ENCODE results near the gene ZFP1. TPM values are rescaled to one million over a fixed set of nuclear protein-coding genes. Genes with fewer than 3 reads are reported as not detected.
"Not testable (repeated sequence)": the region's sequence is repeated elsewhere in the genome, so short reads cannot be mapped to it uniquely, and the experiment has no call there.

Gene ZFP1
- total RNA-seq, 8 experiments from 2014 or later = 3.4 to 33.6 (median 22.6) TPM

DNA sequence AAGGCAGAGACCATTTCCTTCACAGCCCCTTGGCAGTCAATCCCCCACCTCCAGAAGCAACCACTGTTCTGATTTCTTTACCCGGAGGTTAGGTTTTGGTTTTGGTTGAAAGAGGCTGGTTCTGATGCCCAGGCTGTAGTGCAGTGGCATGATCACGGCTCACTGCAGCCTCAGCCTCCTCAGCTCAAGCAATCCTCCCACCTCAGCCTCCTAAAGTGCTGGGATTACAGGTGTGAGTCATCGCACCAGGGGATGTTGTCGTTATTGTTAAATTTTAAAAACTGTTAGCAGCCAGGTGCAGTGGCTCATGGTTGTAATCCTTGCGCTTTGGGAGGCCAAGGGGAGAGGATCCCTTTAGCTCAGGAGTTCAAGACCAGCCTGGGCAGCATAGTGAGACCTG is 61.6 kb downstream of the ZFP1 start:
- in situ Hi-C loops (cut with MboI; ENCODE audit: low pct_unique_long_range_greater_than_20kb in 2 of 9, low sequenced_read_pairs in 9 of 9, unreplicated experiment in 9 of 9) = loop anchor here in 7 of 9 experiments (10.0 to 25.0 kb wide), 4 partner anchors 177 to 1952 kb away; no protein-coding TSS in a partner anchor
- no peak overlapping the region for H3K4me3 ChIP-seq
- no peak overlapping the region for H3K27ac ChIP-seq
- no peaks in the 10 kb centered on the region for H3K4me1 ChIP-seq (replicated peaks in 1 of 2)
- ATAC-seq (replicated peaks in 6 of 8) = no peak
- WGBS, 10 experiments = 43 to 100% (median 77%) methylated on average over 1 to 4 of the region's 5 CpGs; no CpG with 5 or more reads in 2 of the 10 experiments

DNA sequence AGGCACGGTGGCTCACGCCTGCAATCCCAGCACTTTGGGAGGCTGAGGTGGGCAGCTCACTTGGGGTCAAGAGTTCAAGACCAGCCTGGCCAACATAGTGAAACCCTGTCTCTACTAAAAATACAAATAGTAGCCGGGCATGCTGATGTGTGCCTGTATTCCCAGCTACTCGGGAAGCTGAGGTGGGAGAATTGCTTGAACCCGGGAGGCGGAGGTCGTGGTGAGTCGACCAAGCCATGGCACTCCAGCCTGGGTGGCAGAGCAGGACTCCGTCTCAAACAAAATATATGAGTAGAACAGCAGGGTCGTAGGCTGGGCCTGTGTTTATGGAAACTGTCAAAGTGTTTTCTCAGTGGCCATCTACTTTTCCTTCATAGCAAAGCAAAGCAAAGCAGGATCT is 63.0 kb downstream of the ZFP1 start:
- ATAC-seq (replicated peaks in 6 of 8); H3K4me3 ChIP-seq; H3K4me1 ChIP-seq (replicated peaks in 1 of 2); H3K27ac ChIP-seq: not testable (repeated sequence)
- WGBS, 10 experiments = 40 to 100% (median 87%) methylated on average over 1 to 7 of the region's 10 CpGs; no CpG with 5 or more reads in 2 of the 10 experiments
- in situ Hi-C loops (cut with MboI; ENCODE audit: low pct_unique_long_range_greater_than_20kb in 2 of 9, low sequenced_read_pairs in 9 of 9, unreplicated experiment in 9 of 9) = loop anchor here in 7 of 9 experiments (10.0 to 25.0 kb wide), 4 partner anchors 176 to 1951 kb away; no protein-coding TSS in a partner anchor

DNA sequence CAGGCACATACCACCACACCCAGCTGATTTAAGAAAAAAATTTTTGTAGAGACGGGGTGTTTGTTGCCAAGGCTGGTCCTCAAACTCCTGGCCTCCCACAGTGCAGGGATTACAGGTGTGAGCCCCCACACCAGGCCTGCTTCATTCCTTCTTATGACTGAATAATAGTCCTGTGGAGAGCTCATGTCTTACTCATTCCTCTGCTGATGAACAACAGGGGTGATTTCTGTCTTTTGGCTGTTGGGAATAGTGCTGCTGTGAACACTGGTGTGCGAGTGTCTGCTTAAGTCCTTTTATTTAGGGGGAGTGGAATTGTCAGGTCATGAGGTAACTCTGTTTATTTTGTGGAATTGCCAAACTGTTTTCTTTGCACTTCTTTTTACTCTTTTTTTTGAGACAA is 67.8 kb downstream of the ZFP1 start:
- no peaks in the 10 kb centered on the region for H3K4me1 ChIP-seq (replicated peaks in 1 of 2)
- 60 to 100% (median 80%) methylated on average over 1 of the region's 2 CpGs; no CpG with 5 or more reads in 3 of the 10 experiments for WGBS, 10 experiments
- in situ Hi-C loops (cut with MboI; ENCODE audit: low pct_unique_long_range_greater_than_20kb in 2 of 9, low sequenced_read_pairs in 9 of 9, unreplicated experiment in 9 of 9) = loop anchor here in 7 of 9 experiments (10.0 to 25.0 kb wide), 4 partner anchors 171 to 1946 kb away; no protein-coding TSS in a partner anchor
- no peak overlapping the region for H3K4me3 ChIP-seq
- peak in 1 of 8 experiments; percentile 14 for ATAC-seq (replicated peaks in 6 of 8)
- no peak overlapping the region for H3K27ac ChIP-seq

DNA sequence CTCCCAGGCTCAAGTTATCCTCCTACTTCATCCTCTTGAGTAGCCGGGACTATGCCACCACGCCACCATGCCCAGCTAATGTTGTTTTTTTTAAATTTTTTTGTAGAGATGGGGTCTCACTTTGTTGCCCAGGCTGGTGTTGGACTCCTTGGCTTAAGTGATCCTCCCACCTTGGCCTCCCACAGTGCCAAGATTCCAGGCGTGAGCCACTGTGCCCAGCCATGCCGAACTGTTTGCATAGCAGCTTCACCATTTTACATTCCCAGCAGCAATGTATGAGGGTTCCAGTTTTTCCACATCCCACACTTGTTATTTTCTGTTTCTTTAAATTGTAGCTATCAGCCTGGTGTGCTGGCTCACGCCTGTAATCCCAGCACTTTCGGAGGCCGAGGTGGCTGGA is 68.3 kb downstream of the ZFP1 start:
- H3K4me1 ChIP-seq (replicated peaks in 1 of 2) = no peaks in the 10 kb centered on the region
- no peak overlapping the region for H3K27ac ChIP-seq
- no peak for ATAC-seq (replicated peaks in 6 of 8)
- WGBS, 10 experiments = 71 to 100% (median 79%) methylated on average over 1 to 6 of the region's 7 CpGs; no CpG with 5 or more reads in 4 of the 10 experiments
- no peak overlapping the region for H3K4me3 ChIP-seq
- in situ Hi-C loops (cut with MboI; ENCODE audit: low pct_unique_long_range_greater_than_20kb in 2 of 9, low sequenced_read_pairs in 9 of 9, unreplicated experiment in 9 of 9) = loop anchor here in 7 of 9 experiments (10.0 to 25.0 kb wide), 4 partner anchors 171 to 1946 kb away; no protein-coding TSS in a partner anchor

DNA sequence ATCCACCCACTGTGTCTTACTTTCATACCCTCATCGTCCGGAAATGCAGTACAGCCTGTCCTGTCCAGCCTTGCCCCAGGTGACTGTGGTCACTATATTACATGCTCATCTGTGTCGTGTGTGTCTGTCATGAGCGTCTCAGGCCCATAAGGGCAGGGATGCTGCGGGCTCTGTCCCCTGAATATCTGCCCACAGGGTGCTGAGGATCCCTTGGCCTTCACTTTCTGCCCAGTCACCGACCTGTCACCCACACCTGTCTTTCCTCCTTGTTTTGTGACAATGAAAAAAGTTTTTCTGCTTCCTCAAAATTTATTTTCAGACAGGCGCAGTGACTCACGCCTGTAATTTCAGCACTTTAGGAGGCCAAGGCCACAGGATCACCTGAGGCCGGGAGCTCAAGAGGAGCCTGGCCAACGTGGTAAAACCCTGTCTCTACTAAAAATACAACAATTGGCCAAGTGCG is 69.1 kb downstream of the ZFP1 start:
- in situ Hi-C loops (cut with MboI; ENCODE audit: low pct_unique_long_range_greater_than_20kb in 2 of 9, low sequenced_read_pairs in 9 of 9, unreplicated experiment in 9 of 9) = loop anchor here in 7 of 9 experiments (10.0 to 25.0 kb wide), 4 partner anchors 170 to 1945 kb away; no protein-coding TSS in a partner anchor
- H3K27ac ChIP-seq = no peak overlapping the region
- ATAC-seq (replicated peaks in 6 of 8) = no peak
- no peak overlapping the region for H3K4me3 ChIP-seq
- no peaks in the 10 kb centered on the region for H3K4me1 ChIP-seq (replicated peaks in 1 of 2)
- 20 to 100% (median 75%) methylated on average over 1 to 6 of the region's 11 CpGs; no CpG with 5 or more reads in 2 of the 10 experiments for WGBS, 10 experiments

DNA sequence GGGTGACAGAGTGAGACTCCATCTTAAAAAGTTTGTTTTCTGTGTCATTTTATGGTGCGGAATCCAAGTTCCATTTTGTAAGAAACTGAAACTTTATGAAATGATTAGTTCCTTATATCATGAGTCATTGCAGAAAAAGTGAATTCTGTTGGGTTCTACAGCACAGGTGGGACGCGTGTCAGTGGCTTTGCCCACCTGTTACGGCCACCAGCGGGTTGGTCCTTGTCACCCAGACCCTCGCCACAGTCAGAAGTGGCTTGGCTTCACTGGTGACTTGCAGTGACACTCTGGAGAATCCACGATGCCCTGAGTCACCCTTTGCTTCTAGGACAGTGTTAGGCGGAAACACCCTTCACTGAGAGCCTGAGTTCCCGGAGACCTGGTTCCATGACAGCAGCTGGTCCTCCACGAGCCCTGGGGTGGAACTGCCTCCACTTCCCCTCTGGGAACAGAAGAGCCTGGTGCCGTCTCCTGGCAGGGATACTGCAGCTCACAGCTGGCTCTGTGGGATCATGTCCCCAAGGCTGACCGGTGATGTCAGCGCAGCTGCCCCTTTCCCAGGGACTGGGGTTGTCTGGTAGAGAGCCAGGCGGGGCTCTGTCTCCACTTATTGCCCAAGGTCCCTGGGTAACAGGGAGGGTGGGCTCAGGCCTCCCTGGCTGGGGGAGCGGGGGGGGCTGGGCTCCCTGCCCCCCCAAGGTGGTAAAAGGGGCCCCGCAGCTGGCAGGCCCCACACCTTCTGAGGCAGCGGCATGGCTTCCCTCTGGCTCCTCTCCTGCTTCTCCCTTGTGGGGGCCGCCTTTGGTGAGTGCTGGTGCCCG is 70.1 kb downstream of the ZFP1 start, which contains the start of gene CTRB1:
Gene CTRB1, plus strand, starts transcription at position 733 of the 821 bp plus-strand sequence. Its CDS starts 20 bp downstream, at position 753.
- 60 to 100% (median 92%) methylated on average over 1 to 6 of the region's 19 CpGs; no CpG with 5 or more reads in 4 of the 10 experiments for WGBS, 10 experiments

DNA sequence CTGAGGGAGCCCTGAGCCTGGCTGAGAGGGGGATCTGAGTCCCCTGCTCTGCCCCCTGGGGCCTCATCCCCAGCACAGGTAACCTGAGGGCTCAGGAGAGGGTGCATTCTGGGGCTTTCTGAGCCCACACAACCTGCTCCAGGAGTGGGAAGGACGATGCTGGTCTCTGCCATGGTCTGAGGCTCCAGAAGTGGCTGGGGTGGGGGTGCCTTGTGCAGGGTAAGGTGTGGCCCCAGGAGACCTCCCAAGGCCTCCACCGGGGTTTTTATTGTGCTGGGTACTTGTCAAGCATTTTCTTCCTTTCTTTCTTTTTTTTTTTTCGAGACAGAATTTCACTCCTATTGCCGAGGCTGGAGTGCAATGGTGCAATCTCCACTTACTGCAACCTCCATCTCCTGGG is 70.8 kb downstream of the ZFP1 start:
- no peaks in the 10 kb centered on the region for H3K4me1 ChIP-seq (replicated peaks in 1 of 2)
- H3K27ac ChIP-seq = no peak overlapping the region
- no peak for ATAC-seq (replicated peaks in 6 of 8)
- no peak overlapping the region for H3K4me3 ChIP-seq
- 30 to 92% (median 73%) methylated on average over 2 to 3 of the region's 4 CpGs; no CpG with 5 or more reads in 5 of the 10 experiments for WGBS, 10 experiments
- in situ Hi-C loops (cut with MboI; ENCODE audit: low pct_unique_long_range_greater_than_20kb in 2 of 9, low sequenced_read_pairs in 9 of 9, unreplicated experiment in 9 of 9) = loop anchor here in 7 of 9 experiments (10.0 to 25.0 kb wide), 4 partner anchors 168 to 1943 kb away; no protein-coding TSS in a partner anchor

More for the DNA sequence above, 70.1 kb downstream of the ZFP1 start, which contains the start of gene CTRB1:
- H3K4me1 ChIP-seq (replicated peaks in 1 of 2) = no peaks in the 10 kb centered on the region
- in situ Hi-C loops (cut with MboI; ENCODE audit: low pct_unique_long_range_greater_than_20kb in 2 of 9, low sequenced_read_pairs in 9 of 9, unreplicated experiment in 9 of 9) = loop anchor here in 7 of 9 experiments (10.0 to 25.0 kb wide), 4 partner anchors 169 to 1944 kb away; no protein-coding TSS in a partner anchor
- no peak within 1 kb of the TSS for H3K4me3 ChIP-seq
- no peak within 1 kb of the TSS for H3K27ac ChIP-seq
- ATAC-seq (replicated peaks in 6 of 8) = peak in 1 of 8 experiments; percentile 36

DNA sequence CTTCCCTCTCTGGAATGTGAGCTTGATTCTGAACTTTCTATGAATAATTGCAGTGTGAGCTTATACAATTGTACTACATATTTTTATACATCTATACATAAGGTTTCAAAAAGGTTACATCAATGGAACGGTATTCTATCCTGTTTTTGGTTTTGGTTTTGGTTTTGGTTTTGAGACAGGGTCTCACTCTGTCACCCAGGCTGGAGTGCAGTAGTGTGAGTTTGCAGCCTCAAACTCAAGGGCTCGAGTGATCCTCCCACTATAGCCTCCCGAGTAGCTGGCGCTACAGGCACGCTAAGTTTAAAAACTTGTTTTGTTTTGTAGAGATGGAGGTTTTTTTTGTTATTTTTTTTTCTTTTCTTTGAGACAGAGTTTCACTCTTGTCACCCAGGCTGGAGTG is 71.5 kb downstream of the ZFP1 start:
- H3K4me1 ChIP-seq (replicated peaks in 1 of 2) = no peaks in the 10 kb centered on the region
- 9 to 100% (median 78%) methylated on average over 1 to 5 of the region's 5 CpGs; no CpG with 5 or more reads in 2 of the 10 experiments for WGBS, 10 experiments
- ATAC-seq (replicated peaks in 6 of 8) = peak in 1 of 8 experiments; percentile 32
- no peak overlapping the region for H3K27ac ChIP-seq
- no peak overlapping the region for H3K4me3 ChIP-seq
- in situ Hi-C loops (cut with MboI; ENCODE audit: low pct_unique_long_range_greater_than_20kb in 2 of 9, low sequenced_read_pairs in 9 of 9, unreplicated experiment in 9 of 9) = loop anchor here in 7 of 9 experiments (10.0 to 25.0 kb wide), 4 partner anchors 167 to 1942 kb away; no protein-coding TSS in a partner anchor

Other genes starting within 250 kb of the ZFP1 start
- gene WDR59, start 163.4 kb upstream of the ZFP1 start, total RNA-seq = 10 to 100 TPM; 13.2 to 66.4 (median 22.4) TPM
- 10 to 100 TPM in 6 of 8 experiments, 1 to 10 TPM in 2; 7.7 to 20.2 (median 14.2) TPM for gene ZNRF1, start 149.5 kb upstream of the ZFP1 start, total RNA-seq
- 1 to 10 TPM in 4 of 8 experiments, under 1 TPM in 4; 0.33 to 2.8 (median 1.0) TPM for gene LDHD, start 31.7 kb upstream of the ZFP1 start, total RNA-seq
- under 1 TPM in 7 of 8 experiments, not detected in 1; 0.07 to 0.87 (median 0.29) TPM for gene CTRB2, start 58.6 kb downstream of the ZFP1 start, total RNA-seq
- gene CTRB1, start 70.5 kb downstream of the ZFP1 start, total RNA-seq = 1 to 10 TPM in 2 of 8 experiments, under 1 TPM in 6; 0.11 to 1.5 (median 0.41) TPM
- 10 to 100 TPM; 14.5 to 38.4 (median 22.2) TPM for gene BCAR1, start 103.1 kb downstream of the ZFP1 start, total RNA-seq

Measured in motor neuron (in vitro differentiated cells).